Activated naive CD4-positive, alpha-beta T cell treated with anti-CD3 and anti-CD28 coated beads, Interleukin-2, amount 50 U/mL, for 24 hours (primary cell): ENCODE results near the gene CNPY2.

Experiments used
- H3K27ac Mint-ChIP-seq: one replicate; pipeline ENCODE4 v1.8.0; 2021; ENCODE audit warnings: mild to moderate bottlenecking, mixed read lengths
- H3K27me3 Mint-ChIP-seq: one replicate; pipeline ENCODE4 v1.8.0; 2021; ENCODE audit warnings: mixed read lengths
- H3K36me3 Mint-ChIP-seq: one replicate; pipeline ENCODE4 v1.8.0; 2021; ENCODE audit warnings: mixed read lengths
- H3K4me1 Mint-ChIP-seq: one replicate; pipeline ENCODE4 v1.8.0; 2021; ENCODE audit warnings: mixed read lengths
- H3K4me3 Mint-ChIP-seq: one replicate; pipeline ENCODE4 v1.8.0; 2021; ENCODE audit warnings: mild to moderate bottlenecking, mixed read lengths
- H3K9me3 Mint-ChIP-seq: one replicate; pipeline ENCODE4 v1.8.0; 2021; ENCODE audit warnings: mixed read lengths

CNPY2 gene

DNA sequence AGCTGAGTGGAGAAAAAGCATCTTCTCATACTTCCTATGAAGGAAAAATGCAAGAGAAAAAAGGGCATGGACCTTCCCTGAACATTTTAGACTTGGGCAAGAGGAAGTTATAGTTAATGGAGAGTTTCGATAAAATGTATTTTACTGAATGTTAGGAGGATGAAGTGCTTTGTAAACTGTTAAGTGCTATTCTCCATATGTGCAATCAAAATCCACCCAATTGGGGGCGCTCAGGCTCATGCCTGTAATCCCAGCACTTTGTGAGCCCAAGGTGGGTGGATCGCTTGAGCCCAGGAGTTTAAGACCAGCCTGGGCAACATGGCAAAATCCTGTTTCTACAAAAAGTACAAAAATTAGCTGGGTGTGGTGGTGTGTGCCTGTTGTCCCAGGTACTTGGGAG, 1.9 kb upstream of the CNPY2 start:
- no peak overlapping the region for H3K27ac Mint-ChIP-seq
- H3K36me3 Mint-ChIP-seq, result peaks cover 4% of the 10 kb centered on the region
- peaks cover 12% of the 10 kb centered on the region for H3K4me1 Mint-ChIP-seq
- no peaks in the 10 kb centered on the region for H3K9me3 Mint-ChIP-seq
- H3K27me3 Mint-ChIP-seq, result no peaks in the 10 kb centered on the region
- no peak overlapping the region for H3K4me3 Mint-ChIP-seq

DNA sequence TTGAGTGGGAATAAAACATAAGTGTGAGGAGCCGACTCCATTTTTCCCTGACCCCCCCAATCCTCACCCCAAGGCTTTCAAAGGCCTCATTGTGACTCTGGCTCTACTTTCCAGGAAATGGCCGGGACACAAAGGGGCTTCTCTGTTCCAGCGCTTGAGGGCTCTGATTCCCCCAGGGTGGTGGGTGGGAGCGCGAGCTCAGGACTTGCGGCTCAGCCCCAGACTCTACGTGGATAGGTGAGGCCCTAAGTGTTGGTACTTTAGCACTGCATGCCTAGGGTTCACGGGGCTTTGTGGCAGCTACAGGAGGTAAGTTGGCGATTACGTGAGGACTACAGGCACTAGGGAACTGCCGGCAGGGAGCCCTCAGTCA, 553 bp downstream of the CNPY2 start:
- Mint-ChIP-seq H3K27me3 (no peaks in the 10 kb centered on the region), H3K36me3 (peaks cover 4% of the 10 kb centered on the region), H3K4me1 (peaks cover 12% of the 10 kb centered on the region), H3K9me3 (no peaks in the 10 kb centered on the region), H3K4me3 (peak overlapping the region; percentile 98), H3K27ac (peak overlapping the region; percentile 97)

DNA sequence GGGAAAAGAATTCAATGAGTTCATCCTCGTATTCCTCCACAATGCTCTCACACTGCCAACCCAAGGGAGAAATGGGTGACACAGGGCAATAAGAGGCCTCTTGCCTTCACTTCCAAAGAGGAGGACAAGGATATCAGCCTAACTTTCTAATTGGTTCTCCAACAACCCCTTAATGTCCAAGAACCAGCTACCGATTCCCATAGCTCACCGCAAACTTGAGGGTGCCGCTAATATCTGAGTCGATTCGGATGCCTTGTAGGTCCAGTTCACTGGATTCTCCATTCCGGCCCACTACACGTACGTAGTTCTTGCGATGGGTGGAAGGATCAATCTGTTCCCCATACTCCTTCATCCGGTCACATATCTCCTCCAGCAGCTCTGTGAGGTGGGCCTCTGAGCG, 4.8 kb downstream of the CNPY2 start:
- no peak overlapping the region for H3K27ac Mint-ChIP-seq
- no peak overlapping the region for H3K4me3 Mint-ChIP-seq
- peaks cover 12% of the 10 kb centered on the region for H3K4me1 Mint-ChIP-seq
- peaks cover 2% of the 10 kb centered on the region for H3K36me3 Mint-ChIP-seq
- H3K9me3 Mint-ChIP-seq, result no peaks in the 10 kb centered on the region
- H3K27me3 Mint-ChIP-seq, result no peaks in the 10 kb centered on the region

DNA sequence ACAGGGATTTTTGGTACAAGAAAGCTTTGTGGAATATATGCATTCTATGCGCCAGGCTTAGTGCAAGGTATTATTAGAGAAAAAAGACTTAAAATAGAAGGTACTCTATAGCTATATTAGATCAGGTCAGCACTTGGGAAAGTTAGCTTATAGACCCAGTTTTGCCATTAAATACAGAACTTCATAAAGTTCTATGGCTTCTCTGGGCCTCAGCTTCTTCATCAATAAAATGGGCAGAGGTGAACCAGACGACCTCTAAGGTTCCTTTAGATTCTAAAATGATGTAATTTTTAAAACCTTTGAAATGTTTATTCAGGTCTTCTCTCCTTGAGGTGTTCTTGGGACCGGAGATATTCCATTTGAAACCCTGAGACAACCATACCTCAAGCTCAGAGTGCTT, 7.1 kb downstream of the CNPY2 start:
- Mint-ChIP-seq H3K36me3 (peaks cover 6% of the 10 kb centered on the region), H3K27me3 (no peaks in the 10 kb centered on the region), H3K4me1 (peaks cover 4% of the 10 kb centered on the region), H3K27ac (no peak overlapping the region), H3K9me3 (no peaks in the 10 kb centered on the region), H3K4me3 (no peak overlapping the region)

DNA sequence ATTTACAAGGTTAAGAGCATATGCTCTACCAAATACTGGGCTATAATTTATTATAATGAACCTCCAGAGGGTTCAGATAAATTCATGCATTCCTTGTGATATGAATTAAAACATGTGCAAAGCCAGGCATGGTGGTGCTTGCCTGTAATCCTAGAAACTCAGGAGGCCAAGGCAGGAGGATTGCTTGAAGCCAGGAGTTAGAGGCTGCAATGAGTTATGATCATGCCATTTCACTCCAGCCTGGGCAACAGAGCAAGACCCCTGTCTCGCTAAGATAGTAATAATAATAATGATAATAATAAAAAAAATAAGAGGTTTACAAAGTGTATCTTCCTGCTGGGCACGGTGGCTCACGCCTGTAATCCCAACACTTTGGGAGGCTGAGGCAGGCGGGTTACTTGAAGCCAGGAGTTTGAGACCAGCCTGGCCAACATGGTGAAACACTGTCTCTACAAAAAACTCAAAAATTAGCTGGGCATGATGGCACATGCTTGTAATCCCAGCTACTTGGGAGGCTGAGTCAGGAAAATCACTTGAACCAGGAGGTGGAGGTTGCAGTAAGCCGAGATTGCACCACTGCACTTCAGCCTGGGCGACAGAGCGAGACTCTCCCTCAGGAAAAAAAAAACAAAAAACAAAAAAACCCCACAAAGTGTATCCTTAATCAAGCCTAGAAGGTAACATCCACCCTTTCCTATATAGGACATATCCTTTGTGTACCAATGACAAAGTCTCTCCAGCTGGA, 8.4 kb downstream of the CNPY2 start:
- no peak overlapping the region for H3K4me3 Mint-ChIP-seq
- no peak overlapping the region for H3K27ac Mint-ChIP-seq
- no peaks in the 10 kb centered on the region for H3K27me3 Mint-ChIP-seq
- peaks cover 5% of the 10 kb centered on the region for H3K4me1 Mint-ChIP-seq
- H3K36me3 Mint-ChIP-seq, result peaks cover 6% of the 10 kb centered on the region
- no peaks in the 10 kb centered on the region for H3K9me3 Mint-ChIP-seq

DNA sequence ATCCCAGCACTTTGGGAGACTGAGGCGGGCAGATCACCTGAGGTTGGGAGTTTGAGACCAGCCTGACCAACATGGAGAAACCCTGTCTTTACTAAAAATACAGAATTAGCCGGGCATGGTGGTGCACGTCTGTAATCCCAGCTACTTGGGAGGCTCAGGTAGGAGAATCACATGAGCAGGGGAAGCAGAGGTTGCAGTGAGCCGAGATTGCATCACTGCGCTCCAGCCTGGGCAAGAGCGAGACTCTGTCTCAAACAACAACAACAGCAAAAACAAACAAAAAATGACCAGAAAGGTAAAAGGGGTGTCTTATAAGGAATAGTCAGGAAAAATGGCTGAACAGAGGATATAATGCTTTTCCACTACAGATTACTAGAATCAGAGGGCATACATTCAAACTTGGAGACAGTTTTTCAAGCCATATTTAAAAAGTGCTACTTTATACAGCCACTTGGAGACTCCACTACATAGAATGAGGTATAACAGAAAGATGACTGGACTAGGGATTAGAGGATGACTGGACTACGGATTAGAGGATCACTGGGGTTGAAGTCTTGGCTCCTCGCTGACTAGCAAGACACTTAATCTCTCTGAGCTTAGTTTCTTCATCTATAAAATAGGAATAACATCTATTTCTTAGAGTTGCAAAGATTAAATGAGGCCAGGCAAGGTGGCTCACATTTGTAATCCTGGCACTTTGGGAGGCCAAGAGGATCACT, 10.8 kb downstream of the CNPY2 start:
- Mint-ChIP-seq H3K27me3 (no peaks in the 10 kb centered on the region), H3K9me3 (no peaks in the 10 kb centered on the region), H3K27ac (no peak overlapping the region), H3K4me1 (peaks cover 25% of the 10 kb centered on the region), H3K36me3 (peaks cover 6% of the 10 kb centered on the region), H3K4me3 (no peak overlapping the region)

DNA sequence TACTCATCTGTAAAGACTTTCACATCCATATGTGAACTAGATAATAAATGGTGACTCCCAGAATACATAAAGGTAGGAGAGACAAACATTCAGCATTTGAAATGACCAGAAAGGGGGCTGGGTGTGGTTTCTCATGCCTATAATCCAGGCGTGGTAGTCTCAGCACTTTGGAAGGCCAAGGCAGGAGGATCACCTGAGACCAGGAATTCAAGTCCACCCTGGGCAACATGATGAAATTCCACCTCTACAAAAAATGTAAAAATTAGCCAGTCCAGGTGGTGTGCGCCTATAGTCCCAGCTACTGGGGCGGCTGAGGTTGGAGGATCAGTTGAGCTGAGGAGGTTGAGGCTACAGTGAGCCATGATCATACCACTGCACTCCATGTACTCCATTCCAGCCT, 11.5 kb downstream of the CNPY2 start:
- Mint-ChIP-seq H3K4me3 (no peak overlapping the region), H3K4me1 (peaks cover 25% of the 10 kb centered on the region), H3K36me3 (peaks cover 4% of the 10 kb centered on the region), H3K9me3 (no peaks in the 10 kb centered on the region), H3K27ac (no peak overlapping the region), H3K27me3 (no peaks in the 10 kb centered on the region)

DNA sequence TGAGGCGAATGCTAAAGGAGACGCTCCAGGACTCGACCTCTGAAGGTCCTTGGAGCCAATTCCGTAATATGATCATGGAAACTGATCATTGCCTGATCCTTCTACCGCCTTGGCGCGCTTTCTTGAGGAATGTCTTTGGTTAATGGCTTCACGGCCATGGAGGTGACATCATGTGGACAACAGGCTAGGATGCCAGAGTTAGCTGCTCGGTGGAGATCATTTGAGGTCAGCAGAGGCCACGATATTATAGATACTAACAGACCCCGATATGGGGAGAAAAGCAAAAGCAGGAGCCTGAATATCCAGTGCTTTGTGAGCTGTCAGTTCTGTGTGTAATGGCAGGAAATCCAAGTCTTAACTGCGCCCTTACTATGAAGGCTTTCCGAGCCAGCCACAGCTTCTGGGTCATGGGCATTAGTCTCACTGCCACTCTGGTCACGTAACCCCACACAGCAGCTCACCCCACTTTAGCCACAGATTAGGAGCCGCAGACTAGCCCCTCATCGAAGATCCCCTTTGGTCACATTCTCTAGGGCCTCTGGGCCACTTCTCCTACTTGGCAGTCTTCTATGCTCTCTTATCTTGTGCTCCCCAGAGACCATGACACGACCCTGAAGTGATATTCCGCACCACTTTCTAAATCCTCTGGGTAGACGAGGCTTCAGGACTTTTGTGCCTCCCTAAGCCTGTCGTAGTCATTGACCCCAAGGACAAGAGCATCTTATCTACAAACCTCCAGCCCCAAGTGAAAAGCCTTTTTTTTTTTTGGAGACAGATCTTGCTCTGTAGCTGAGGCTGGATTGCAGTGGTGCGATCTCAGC, 14.9 kb downstream of the CNPY2 start:
- Mint-ChIP-seq H3K27me3 (no peaks in the 10 kb centered on the region), H3K4me1 (peaks cover 54% of the 10 kb centered on the region), H3K36me3 (peaks cover 11% of the 10 kb centered on the region), H3K27ac (peak overlapping the region; percentile 97), H3K4me3 (peak overlapping the region; percentile 97), H3K9me3 (no peaks in the 10 kb centered on the region)

DNA sequence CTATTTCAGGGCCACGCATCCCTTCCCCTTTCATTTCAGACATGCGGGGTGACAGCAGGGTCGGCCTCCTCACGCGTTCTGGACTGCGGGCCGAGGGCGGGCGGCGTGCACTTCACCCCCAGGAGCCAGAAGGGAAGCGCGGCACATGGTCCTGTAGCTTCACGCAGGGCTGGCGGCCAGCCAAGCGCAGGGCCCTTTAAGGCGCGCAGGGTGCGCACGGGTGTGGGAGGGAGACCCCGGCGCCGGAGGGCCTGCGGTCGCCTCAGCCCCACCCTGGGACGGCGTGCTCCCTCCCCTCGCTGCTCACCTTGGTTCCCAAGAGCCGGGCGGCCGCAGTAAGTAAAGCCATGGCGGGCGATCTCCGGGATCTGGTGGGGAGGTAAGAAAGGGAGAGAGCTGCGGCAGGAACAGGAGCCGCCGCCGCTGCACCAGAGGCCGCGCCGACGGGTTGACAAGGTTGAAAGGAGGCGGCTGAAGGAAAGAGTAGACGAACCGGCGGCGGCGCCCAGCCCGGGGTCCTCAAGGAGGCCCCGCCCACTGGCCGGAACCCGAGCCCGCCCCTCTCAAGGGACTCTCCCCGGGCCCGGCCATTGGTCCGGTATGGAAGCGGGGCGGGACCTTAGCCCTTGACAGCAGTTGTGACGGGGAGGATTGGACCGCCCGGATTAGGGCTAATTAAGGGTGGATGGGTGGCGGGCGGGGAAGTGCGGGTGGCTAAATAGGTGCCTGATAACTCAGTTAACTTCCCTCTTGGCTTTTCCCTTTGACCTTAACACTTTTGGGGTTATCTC, 15.7 kb downstream of the CNPY2 start, which contains the start of gene CS:
CS (minus strand) TSS at position 478 of the 791 bp plus-strand sequence; CDS start at position 349, 129 bp downstream.
- H3K4me3 Mint-ChIP-seq, result peak within 1 kb of the TSS; percentile 97
- peaks cover 9% of the 10 kb centered on the region for H3K36me3 Mint-ChIP-seq
- peak within 1 kb of the TSS; percentile 97 for H3K27ac Mint-ChIP-seq
- H3K9me3 Mint-ChIP-seq, result no peaks in the 10 kb centered on the region
- peaks cover 52% of the 10 kb centered on the region for H3K4me1 Mint-ChIP-seq
- H3K27me3 Mint-ChIP-seq, result no peaks in the 10 kb centered on the region

DNA sequence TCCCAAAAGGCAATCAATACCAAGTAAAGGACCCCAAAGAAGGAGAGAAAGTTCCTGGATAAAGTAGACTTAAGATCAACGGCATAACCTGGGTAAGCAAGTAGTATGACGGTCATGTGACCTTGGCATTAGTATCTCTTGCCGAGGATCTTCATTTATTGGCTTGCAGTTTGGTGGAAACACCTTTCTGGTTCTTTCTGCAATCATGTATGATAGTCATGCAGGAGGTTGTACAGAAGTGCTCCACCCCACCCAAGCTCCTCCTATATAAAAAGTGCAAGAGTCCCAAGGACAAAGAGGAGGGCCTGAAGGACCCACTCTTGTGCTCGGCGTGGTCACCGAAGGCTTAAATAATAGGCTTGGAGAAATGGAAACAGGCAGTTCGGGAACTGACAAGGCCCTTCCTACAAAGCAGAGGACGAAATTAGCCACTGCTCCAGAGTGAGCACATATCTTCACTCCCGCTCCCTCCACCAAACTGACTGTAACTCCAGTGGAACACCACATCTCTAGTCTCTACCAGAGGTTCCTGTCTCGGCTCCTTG, 16.4 kb downstream of the CNPY2 start:
- peak overlapping the region; percentile 97 for H3K27ac Mint-ChIP-seq
- no peaks in the 10 kb centered on the region for H3K27me3 Mint-ChIP-seq
- peaks cover 7% of the 10 kb centered on the region for H3K36me3 Mint-ChIP-seq
- peak overlapping the region; percentile 97 for H3K4me3 Mint-ChIP-seq
- no peaks in the 10 kb centered on the region for H3K9me3 Mint-ChIP-seq
- H3K4me1 Mint-ChIP-seq, result peaks cover 50% of the 10 kb centered on the region

DNA sequence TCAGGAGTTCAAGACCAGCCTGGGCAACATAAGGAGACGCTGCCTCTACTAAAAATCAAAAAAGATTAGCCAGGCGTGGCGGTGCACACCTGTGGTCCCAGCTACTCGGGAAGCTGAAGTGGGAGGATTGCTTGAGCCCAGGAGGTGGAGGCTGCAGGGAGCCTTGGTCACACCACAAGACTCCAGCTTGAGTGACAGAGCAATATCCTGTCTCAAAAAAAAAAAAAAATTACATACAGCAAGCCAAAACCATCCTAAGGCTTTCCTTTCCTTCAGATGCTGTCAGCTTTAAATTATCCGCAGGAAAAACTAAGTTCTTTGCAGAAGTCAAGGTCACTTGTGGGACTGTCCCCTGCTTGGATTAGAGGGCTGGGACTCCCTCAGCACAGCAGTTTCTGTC, 17.0 kb downstream of the CNPY2 start:
- Mint-ChIP-seq H3K27me3 (no peaks in the 10 kb centered on the region), H3K27ac (peak overlapping the region; percentile 97), H3K9me3 (no peaks in the 10 kb centered on the region), H3K4me3 (peak overlapping the region; percentile 97), H3K4me1 (peaks cover 54% of the 10 kb centered on the region), H3K36me3 (peaks cover 9% of the 10 kb centered on the region)

DNA sequence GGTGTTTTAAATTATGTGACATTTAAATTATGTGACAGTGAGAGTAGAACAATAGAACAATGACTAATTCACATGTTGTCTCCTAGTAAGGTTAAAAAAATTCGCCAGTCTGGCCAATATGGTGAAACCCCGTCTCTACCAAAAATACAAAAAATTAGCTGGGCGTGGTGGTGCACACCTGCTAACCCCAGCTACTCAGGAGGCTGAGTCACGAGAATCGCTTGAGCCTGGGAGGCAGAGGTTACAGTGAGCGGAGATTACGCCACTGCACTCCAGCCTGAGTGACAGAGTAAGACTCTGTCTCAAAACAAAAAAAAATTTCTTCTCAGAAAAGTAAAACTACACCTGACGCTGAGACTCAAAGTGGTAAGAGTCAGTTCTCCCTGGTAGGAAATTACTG, 18.4 kb downstream of the CNPY2 start:
- H3K36me3 Mint-ChIP-seq, result peaks cover 9% of the 10 kb centered on the region
- H3K27ac Mint-ChIP-seq, result peak overlapping the region; percentile 65
- H3K4me1 Mint-ChIP-seq, result peaks cover 60% of the 10 kb centered on the region
- H3K27me3 Mint-ChIP-seq, result no peaks in the 10 kb centered on the region
- H3K9me3 Mint-ChIP-seq, result no peaks in the 10 kb centered on the region
- peak overlapping the region; percentile 97 for H3K4me3 Mint-ChIP-seq

DNA sequence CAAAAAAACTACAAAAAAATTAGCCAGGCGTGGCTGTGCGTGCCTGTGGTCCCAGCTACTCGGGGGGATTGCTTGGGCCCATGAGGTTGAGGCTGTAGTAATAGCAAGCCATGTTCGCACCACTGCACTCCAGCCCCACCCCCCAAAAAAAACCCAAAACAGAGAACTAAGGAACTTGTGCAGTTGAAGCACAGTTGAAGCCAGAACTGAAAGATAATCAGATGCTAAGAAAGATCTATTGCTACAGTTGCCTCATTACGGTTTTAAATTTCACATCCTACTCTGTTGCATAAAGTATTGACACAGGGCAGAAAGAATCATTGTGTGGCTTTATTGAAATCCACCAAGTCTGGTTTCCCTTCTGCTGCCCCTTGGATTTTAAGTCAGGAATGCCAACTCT, 19.5 kb downstream of the CNPY2 start:
- H3K27ac Mint-ChIP-seq, result no peak overlapping the region
- H3K27me3 Mint-ChIP-seq, result no peaks in the 10 kb centered on the region
- H3K36me3 Mint-ChIP-seq, result peaks cover 10% of the 10 kb centered on the region
- H3K4me1 Mint-ChIP-seq, result peaks cover 54% of the 10 kb centered on the region
- no peak overlapping the region for H3K4me3 Mint-ChIP-seq
- no peaks in the 10 kb centered on the region for H3K9me3 Mint-ChIP-seq

DNA sequence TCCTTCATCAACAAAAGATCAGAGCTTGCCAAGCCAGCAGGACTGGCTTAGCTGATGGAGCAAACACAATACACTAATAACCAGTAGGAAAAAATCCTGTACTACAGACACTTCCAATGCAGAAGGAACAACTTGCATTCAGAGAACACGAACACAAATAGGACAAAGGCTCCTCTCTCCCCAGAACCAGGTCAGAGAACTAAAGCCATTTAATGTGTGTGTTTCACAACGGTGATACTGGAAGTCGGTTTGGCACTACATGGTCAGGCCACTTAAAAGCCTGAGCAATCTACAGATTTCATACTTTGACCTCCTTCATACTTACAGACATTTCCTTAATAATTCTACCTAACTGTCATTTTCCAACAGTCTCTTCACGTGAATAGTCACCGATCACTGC, 22.0 kb downstream of the CNPY2 start:
- no peak overlapping the region for H3K27ac Mint-ChIP-seq
- no peaks in the 10 kb centered on the region for H3K9me3 Mint-ChIP-seq
- peaks cover 62% of the 10 kb centered on the region for H3K4me1 Mint-ChIP-seq
- H3K4me3 Mint-ChIP-seq, result peak overlapping the region; percentile 24
- H3K27me3 Mint-ChIP-seq, result no peaks in the 10 kb centered on the region
- peaks cover 14% of the 10 kb centered on the region for H3K36me3 Mint-ChIP-seq
